ENCODE data around the gene ANO8.

GRCh38 chr19:17314007-17314593 lies 20.6 kb downstream of the ANO8 start:
- TF ChIP-seq CTCF (IDR thresholded peaks at IDR 0.05) (no peak), POLR2AphosphoS5 (IDR thresholded peaks at IDR 0.05) (no peak)
